Measurements from ENCODE around the gene HOATZ. TPM values are rescaled to one million over a fixed set of nuclear protein-coding genes. Genes with fewer than 3 reads are reported as not detected.
A peak's percentile ranks its signal among the peaks of the same experiment; 100 is the strongest.

Gene HOATZ
- polyA plus RNA-seq, 1 of the 3 experiments (the other 2 are of a cell fraction), result 4.9 TPM

DNA sequence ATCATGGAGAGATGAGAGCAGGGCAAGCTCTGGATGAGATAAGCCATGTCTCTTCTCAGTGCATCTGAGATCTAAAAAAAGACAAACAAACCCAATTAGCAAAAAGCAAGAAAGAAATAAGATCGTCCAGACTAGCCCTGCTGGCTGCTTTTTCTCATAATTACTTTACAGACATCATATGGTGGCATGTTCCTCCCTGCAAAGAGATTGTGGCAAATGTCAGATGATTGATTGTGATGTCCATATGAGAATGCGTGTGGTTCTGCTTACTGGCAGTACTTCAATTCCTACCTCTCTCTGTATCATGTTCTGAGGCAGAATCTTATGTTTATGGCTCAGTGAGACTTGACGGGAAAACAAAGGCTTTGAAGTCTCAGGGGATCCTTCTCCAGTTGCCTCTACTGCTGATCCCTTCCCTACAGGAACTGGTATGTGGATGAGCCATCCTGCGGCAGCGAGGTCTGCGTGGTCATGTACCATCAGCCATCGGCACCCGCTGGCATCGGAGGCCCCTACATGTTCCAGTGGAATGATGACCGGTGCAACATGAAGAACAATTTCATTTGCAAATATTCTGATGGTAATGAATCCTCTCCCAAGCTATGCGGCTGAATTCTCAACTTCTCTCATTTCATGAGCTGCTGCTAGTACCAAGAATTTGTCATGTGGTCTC lies 34.8 kb downstream of the HOATZ start:
- peak overlapping the region; percentile 55 for H3K4me2 ChIP-seq
- WGBS (ENCODE audit: low lambda C conversion rate), result 44% methylated on average over 11 of the region's 11 CpGs
- peaks cover 70% of the 10 kb centered on the region for H3F3A ChIP-seq (replicated peaks; ENCODE audit: insufficient read depth)
- peak; percentile 51 for DNase-seq
- peaks cover 36 to 37% of the 10 kb centered on the region in 2 experiments for H3K4me1 ChIP-seq (ENCODE audit: control insufficient read depth in 1 of 2, insufficient read depth in 2 of 2, low read depth in 1 of 2, low read length in 1 of 2)
- H2AFZ ChIP-seq (ENCODE audit: low read depth), result no peak overlapping the region
- no peaks in the 10 kb centered on the region for H3K9me2 ChIP-seq
- no peaks in the 10 kb centered on the region for H3K9me3 ChIP-seq
- ChIA-PET CTCF (interaction anchor here (1.1 to 1.7 kb wide), 4 partner anchors 15 to 233 kb away, joined by 3 to 4 read pairs (median 4); no protein-coding TSS in a partner anchor), POLR2A (interaction anchor here (0.6 kb wide), 1 partner anchor 12 kb away, joined by 3 read pairs; no protein-coding TSS in a partner anchor)
- no peaks in the 10 kb centered on the region for H3K27me3 ChIP-seq (ENCODE audit: insufficient read depth)
- peak overlapping the region; percentile 94 to 99 for H3K27ac ChIP-seq (ENCODE audit: low read depth in 2 of 2, low read length in 1 of 2)
- peaks cover 85% of the 10 kb centered on the region; the same call in 1 of the 2 replicates for H3K79me2 ChIP-seq (ENCODE audit: insufficient read depth)
- H3K9ac ChIP-seq, result peak overlapping the region; percentile 36
- no peaks in the 10 kb centered on the region for H4K20me1 ChIP-seq (ENCODE audit: insufficient read depth)
- no peak overlapping the region for H3K4me3 ChIP-seq (ENCODE audit: low read depth in 2 of 2, low read length in 1 of 2)
- peaks cover 76 to 91% of the 10 kb centered on the region in 2 experiments for H3K36me3 ChIP-seq (replicated peaks in 1 of 2; ENCODE audit: control insufficient read depth in 1 of 2, insufficient read depth in 2 of 2, low read length in 1 of 2)
- TF ChIP-seq, protein P1, sequence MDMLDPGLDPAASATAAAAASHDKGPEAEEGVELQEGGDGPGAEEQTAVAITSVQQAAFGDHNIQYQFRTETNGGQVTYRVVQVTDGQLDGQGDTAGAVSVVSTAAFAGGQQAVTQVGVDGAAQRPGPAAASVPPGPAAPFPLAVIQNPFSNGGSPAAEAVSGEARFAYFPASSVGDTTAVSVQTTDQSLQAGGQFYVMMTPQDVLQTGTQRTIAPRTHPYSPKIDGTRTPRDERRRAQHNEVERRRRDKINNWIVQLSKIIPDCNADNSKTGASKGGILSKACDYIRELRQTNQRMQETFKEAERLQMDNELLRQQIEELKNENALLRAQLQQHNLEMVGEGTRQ (IDR thresholded peaks at IDR 0.05; ENCODE audit: borderline replicate concordance, low read depth, low read length), result no peak
- TF ChIP-seq, protein P2, sequence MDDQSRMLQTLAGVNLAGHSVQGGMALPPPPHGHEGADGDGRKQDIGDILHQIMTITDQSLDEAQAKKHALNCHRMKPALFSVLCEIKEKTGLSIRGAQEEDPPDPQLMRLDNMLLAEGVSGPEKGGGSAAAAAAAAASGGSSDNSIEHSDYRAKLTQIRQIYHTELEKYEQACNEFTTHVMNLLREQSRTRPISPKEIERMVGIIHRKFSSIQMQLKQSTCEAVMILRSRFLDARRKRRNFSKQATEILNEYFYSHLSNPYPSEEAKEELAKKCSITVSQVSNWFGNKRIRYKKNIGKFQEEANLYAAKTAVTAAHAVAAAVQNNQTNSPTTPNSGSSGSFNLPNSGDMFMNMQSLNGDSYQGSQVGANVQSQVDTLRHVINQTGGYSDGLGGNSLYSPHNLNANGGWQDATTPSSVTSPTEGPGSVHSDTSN (IDR thresholded peaks at IDR 0.05), result peak; percentile 93
- TF ChIP-seq YY1 (IDR thresholded peaks at IDR 0.05; ENCODE audit: low read depth), result no peak
- TF ChIP-seq SMC3 (IDR thresholded peaks at IDR 0.05; ENCODE audit: low read depth, low read length), result no peak
- TF ChIP-seq POLR2AphosphoS5 (IDR thresholded peaks at IDR 0.05; ENCODE audit: low read depth, low read length), result peak; percentile 87
- TF ChIP-seq RCOR1 (IDR thresholded peaks at IDR 0.05; ENCODE audit: low read length), result peak; percentile 98
- no peak for TF ChIP-seq FOSL2 (IDR thresholded peaks at IDR 0.05; ENCODE audit: borderline replicate concordance, low read depth)
- TF ChIP-seq TCF12 (IDR thresholded peaks at IDR 0.05), result peak; percentile 90
- peak; percentile 53 for TF ChIP-seq FOXJ3 (CRISPR knock-in tag; IDR thresholded peaks at IDR 0.05)
- peak; percentile 63 for TF ChIP-seq FOXM1 (IDR thresholded peaks at IDR 0.05; ENCODE audit: low read depth)
- no peak for TF ChIP-seq MEF2A (IDR thresholded peaks at IDR 0.05; ENCODE audit: borderline replicate concordance, low read depth)
- TF ChIP-seq NFIC (IDR thresholded peaks at IDR 0.05; ENCODE audit: borderline replicate concordance), result no peak
- TF ChIP-seq, protein P3, sequence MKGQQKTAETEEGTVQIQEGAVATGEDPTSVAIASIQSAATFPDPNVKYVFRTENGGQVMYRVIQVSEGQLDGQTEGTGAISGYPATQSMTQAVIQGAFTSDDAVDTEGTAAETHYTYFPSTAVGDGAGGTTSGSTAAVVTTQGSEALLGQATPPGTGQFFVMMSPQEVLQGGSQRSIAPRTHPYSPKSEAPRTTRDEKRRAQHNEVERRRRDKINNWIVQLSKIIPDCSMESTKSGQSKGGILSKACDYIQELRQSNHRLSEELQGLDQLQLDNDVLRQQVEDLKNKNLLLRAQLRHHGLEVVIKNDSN (IDR thresholded peaks at IDR 0.05; ENCODE audit: borderline replicate concordance, low read depth), result no peak
- TF ChIP-seq CHD2 (IDR thresholded peaks at IDR 0.05; ENCODE audit: low read length, partially characterized antibody), result peak; percentile 36
- TF ChIP-seq NRF1 (IDR thresholded peaks at IDR 0.05; ENCODE audit: low read depth, low read length), result no peak
- TF ChIP-seq, protein P4, sequence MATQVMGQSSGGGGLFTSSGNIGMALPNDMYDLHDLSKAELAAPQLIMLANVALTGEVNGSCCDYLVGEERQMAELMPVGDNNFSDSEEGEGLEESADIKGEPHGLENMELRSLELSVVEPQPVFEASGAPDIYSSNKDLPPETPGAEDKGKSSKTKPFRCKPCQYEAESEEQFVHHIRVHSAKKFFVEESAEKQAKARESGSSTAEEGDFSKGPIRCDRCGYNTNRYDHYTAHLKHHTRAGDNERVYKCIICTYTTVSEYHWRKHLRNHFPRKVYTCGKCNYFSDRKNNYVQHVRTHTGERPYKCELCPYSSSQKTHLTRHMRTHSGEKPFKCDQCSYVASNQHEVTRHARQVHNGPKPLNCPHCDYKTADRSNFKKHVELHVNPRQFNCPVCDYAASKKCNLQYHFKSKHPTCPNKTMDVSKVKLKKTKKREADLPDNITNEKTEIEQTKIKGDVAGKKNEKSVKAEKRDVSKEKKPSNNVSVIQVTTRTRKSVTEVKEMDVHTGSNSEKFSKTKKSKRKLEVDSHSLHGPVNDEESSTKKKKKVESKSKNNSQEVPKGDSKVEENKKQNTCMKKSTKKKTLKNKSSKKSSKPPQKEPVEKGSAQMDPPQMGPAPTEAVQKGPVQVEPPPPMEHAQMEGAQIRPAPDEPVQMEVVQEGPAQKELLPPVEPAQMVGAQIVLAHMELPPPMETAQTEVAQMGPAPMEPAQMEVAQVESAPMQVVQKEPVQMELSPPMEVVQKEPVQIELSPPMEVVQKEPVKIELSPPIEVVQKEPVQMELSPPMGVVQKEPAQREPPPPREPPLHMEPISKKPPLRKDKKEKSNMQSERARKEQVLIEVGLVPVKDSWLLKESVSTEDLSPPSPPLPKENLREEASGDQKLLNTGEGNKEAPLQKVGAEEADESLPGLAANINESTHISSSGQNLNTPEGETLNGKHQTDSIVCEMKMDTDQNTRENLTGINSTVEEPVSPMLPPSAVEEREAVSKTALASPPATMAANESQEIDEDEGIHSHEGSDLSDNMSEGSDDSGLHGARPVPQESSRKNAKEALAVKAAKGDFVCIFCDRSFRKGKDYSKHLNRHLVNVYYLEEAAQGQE (IDR thresholded peaks at IDR 0.05; ENCODE audit: low read depth, low read length), result no peak
- no peak for TF ChIP-seq GABPA (IDR thresholded peaks at IDR 0.05; ENCODE audit: low read depth)
- TF ChIP-seq JUND (IDR thresholded peaks at IDR 0.05), result peak; percentile 52; the same call in 1 of the 2 replicates
- TF ChIP-seq EP300 (IDR thresholded peaks at IDR 0.05; ENCODE audit: borderline replicate concordance in 1 of 2, low read depth in 1 of 2, low read length in 1 of 2), result peak in 1 of 2 experiments; percentile 91
- TF ChIP-seq, protein P5, sequence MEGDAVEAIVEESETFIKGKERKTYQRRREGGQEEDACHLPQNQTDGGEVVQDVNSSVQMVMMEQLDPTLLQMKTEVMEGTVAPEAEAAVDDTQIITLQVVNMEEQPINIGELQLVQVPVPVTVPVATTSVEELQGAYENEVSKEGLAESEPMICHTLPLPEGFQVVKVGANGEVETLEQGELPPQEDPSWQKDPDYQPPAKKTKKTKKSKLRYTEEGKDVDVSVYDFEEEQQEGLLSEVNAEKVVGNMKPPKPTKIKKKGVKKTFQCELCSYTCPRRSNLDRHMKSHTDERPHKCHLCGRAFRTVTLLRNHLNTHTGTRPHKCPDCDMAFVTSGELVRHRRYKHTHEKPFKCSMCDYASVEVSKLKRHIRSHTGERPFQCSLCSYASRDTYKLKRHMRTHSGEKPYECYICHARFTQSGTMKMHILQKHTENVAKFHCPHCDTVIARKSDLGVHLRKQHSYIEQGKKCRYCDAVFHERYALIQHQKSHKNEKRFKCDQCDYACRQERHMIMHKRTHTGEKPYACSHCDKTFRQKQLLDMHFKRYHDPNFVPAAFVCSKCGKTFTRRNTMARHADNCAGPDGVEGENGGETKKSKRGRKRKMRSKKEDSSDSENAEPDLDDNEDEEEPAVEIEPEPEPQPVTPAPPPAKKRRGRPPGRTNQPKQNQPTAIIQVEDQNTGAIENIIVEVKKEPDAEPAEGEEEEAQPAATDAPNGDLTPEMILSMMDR (IDR thresholded peaks at IDR 0.05), result no peak
- peak; percentile 80 for TF ChIP-seq GATA2 (CRISPR knock-in tag; IDR thresholded peaks at IDR 0.05)
- TF ChIP-seq TEAD4 (IDR thresholded peaks at IDR 0.05; ENCODE audit: borderline replicate concordance, insufficient read depth), result no peak; the same call in 1 of the 2 replicates
- TF ChIP-seq, protein P6, sequence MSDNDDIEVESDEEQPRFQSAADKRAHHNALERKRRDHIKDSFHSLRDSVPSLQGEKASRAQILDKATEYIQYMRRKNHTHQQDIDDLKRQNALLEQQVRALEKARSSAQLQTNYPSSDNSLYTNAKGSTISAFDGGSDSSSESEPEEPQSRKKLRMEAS (IDR thresholded peaks at IDR 0.05; ENCODE audit: low read depth), result peak; percentile 11; the same call in 1 of the 2 replicates
- TF ChIP-seq SIN3A (IDR thresholded peaks at IDR 0.05; ENCODE audit: borderline replicate concordance, low read depth, low read length), result no peak
- TF ChIP-seq MXI1 (IDR thresholded peaks at IDR 0.05; ENCODE audit: low read depth, low read length), result no peak

Measured in SK-N-SH (cell line).